ENCODE measurements around the gene SPESP1. TPM values are rescaled to one million over a fixed set of nuclear protein-coding genes. Genes with fewer than 3 reads are reported as not detected.
"Not testable (repeated sequence)": the region's sequence is repeated elsewhere in the genome, so short reads cannot be mapped to it uniquely, and the experiment has no call there.

SPESP1 gene
- total and polyA plus RNA-seq, 8 donors, result 1.8 to 6.5 (median 2.7) TPM

DNA sequence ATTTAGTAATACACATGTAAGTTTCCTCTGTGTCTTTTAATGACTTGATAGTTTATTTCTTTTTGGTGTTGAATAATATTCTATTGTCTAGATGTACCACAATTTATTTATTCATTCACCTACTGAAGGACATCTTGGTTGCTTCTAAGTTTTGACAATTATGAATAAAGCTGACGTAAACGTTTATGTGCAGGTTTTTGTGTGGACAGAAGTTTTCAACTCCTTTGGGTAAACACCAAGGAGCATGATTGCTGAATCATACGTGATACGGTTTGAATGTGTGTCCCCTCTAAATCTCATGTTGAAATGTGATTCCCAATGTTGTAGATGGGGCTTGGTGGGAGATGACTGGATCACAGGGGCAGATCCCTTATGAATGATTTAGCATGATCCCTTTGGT lies 21.5 kb downstream of the SPESP1 start:
- TF ChIP-seq, protein P1, sequence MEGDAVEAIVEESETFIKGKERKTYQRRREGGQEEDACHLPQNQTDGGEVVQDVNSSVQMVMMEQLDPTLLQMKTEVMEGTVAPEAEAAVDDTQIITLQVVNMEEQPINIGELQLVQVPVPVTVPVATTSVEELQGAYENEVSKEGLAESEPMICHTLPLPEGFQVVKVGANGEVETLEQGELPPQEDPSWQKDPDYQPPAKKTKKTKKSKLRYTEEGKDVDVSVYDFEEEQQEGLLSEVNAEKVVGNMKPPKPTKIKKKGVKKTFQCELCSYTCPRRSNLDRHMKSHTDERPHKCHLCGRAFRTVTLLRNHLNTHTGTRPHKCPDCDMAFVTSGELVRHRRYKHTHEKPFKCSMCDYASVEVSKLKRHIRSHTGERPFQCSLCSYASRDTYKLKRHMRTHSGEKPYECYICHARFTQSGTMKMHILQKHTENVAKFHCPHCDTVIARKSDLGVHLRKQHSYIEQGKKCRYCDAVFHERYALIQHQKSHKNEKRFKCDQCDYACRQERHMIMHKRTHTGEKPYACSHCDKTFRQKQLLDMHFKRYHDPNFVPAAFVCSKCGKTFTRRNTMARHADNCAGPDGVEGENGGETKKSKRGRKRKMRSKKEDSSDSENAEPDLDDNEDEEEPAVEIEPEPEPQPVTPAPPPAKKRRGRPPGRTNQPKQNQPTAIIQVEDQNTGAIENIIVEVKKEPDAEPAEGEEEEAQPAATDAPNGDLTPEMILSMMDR (IDR thresholded peaks at IDR 0.05), result no peak
- no peak overlapping the region for H3K27ac ChIP-seq
- H3K4me3 ChIP-seq, result no peak overlapping the region
- H3K9me3 ChIP-seq, result peaks cover 0 to 6% of the 10 kb centered on the region in 2 donors
- peaks cover 4 to 20% of the 10 kb centered on the region in 2 donors for H3K27me3 ChIP-seq
- H3K4me1 ChIP-seq, result no peaks in the 10 kb centered on the region
- no peaks in the 10 kb centered on the region for H3K36me3 ChIP-seq
- ATAC-seq (no peak), DNase-seq (no peak)
- intact Hi-C loops (cut with DNase I), result no loop called here

DNA sequence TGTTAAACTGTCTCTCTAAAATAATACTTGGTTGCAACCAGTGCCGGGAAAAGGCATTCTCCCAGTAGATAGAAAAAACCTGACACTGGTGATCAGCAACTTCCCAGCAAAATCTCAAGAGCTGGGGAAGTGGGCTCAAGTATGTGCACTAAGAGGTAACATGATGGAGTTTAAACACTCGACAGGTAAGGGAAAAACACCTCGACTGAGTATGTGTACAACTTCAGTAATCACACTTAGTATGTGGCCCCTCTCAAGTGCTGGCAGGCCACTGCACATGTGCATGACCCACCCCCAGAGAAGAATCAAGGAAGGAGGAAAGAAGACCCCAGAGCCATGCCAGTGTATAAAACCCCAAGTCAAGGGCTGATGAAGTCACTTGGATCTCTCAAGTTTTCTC lies 27.4 kb downstream of the SPESP1 start:
- intact Hi-C loops (cut with DNase I), result no loop called here

DNA sequence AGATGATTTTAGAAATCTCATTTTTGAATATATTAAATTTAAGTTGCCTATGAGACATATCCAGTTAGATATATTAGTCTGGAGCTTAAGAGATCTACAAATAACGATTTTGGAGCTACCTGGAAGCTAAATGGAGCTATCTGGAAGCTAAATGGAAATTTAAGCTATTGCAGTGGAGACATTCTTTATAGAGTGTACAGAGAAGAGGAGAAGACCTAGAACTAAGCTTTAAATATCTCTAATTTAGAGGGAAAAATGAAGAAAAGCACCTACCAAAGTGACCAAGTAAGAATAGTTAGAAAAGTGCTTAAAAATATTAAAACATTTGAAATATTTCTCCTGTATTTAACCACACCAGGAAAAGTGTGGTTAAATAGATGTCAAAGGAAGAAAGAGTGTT lies 28.3 kb downstream of the SPESP1 start:
- intact Hi-C loops (cut with DNase I), result no loop called here
- H3K4me1 ChIP-seq, result no peaks in the 10 kb centered on the region

More for the DNA sequence above, 27.4 kb downstream of the SPESP1 start:
- DNase-seq (peak in 3 of 4 donors; percentile 10 to 36 (median 30)), ATAC-seq (peak; percentile 91)
- no peaks in the 10 kb centered on the region for H3K9me3 ChIP-seq
- TF ChIP-seq, protein P1 (IDR thresholded peaks at IDR 0.05), result no peak
- H3K27ac ChIP-seq, result no peak overlapping the region
- H3K36me3 ChIP-seq, result no peaks in the 10 kb centered on the region
- H3K27me3 ChIP-seq, result peaks cover 4 to 32% of the 10 kb centered on the region in 2 donors
- no peaks in the 10 kb centered on the region for H3K4me1 ChIP-seq
- no peak overlapping the region for H3K4me3 ChIP-seq

DNA sequence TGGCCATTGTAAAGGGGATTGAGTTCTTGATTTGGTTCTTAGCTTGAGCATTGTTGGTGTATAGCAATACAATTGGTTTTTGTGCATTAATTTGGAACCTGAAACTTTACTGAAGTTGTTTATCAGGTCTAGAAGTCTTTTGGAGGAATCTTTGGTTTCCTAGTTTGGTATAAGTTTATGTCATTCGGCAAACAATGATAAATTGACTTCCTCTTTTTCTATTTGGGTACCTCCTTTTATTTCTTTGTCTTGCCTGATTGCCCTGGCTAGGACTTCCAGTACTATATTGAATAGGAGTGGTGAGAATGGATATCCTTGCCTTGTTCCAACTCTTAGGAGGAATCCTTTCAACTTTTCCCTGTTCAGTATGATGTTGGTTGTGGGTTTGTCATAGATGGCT lies 32.1 kb downstream of the SPESP1 start:
- ATAC-seq (no peak), DNase-seq (no peak)
- Histone ChIP-seq H3K4me1 (no peaks in the 10 kb centered on the region), H3K36me3 (no peaks in the 10 kb centered on the region), H3K27me3 (peaks cover 0 to 11% of the 10 kb centered on the region in 2 donors), H3K27ac (no peak overlapping the region), H3K9me3 (no peaks in the 10 kb centered on the region), H3K4me3 (no peak overlapping the region)
- intact Hi-C loops (cut with DNase I), result no loop called here
- TF ChIP-seq, protein P1 (IDR thresholded peaks at IDR 0.05), result no peak

More for the DNA sequence above, 28.3 kb downstream of the SPESP1 start:
- H3K27me3 ChIP-seq, result peaks cover 4 to 32% of the 10 kb centered on the region in 2 donors
- no peaks in the 10 kb centered on the region for H3K9me3 ChIP-seq
- TF ChIP-seq, protein P1 (IDR thresholded peaks at IDR 0.05), result no peak
- no peak for ATAC-seq
- DNase-seq, result no peak
- H3K36me3 ChIP-seq, result no peaks in the 10 kb centered on the region
- H3K27ac ChIP-seq, result no peak overlapping the region
- H3K4me3 ChIP-seq, result no peak overlapping the region

DNA sequence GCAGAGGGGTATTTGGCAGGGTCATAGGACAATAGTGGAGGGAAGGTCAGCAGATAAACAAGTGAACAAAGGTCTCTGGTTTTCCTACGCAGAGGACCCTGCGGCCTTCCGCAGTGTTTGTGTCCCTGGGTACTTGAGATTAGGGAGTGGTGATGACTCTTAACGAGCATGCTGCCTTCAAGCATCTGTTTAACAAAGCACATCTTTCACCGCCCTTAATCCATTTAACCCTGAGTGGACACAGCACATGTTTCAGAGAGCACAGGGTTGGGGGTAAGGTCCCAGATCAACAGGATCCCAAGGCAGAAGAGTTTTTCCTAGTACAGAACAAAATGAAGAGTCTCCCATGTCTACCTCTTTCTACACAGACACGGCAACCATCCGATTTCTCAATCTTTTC lies 33.4 kb downstream of the SPESP1 start:
- H3K9me3 ChIP-seq; H3K4me1 ChIP-seq; H3K36me3 ChIP-seq; intact Hi-C loops (cut with DNase I); H3K4me3 ChIP-seq; H3K27me3 ChIP-seq; H3K27ac ChIP-seq; ATAC-seq; DNase-seq: not testable (repeated sequence)

DNA sequence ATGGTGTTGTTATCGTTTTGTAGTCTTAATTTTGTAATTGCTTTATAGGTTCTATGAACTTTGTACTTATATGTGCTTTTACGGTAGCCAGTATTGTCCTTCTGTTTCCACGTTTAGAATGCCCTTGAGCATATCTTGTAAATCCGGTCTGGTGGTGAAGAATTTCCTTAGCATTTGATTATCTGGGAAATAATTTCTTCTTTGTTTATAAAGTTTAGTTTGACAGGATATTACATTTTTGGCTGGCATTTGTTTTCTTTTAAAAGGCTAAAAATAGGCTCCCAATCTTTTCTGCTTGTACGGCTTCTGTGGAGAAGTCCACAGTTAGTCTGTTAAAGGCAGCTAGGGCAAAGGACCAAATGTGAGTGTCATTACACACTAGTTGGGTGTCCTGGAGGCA lies 36.7 kb downstream of the SPESP1 start:
- DNase-seq (no peak), ATAC-seq (no peak)
- no peak overlapping the region for H3K27ac ChIP-seq
- TF ChIP-seq, protein P1 (IDR thresholded peaks at IDR 0.05), result no peak
- H3K4me1 ChIP-seq, result no peaks in the 10 kb centered on the region
- H3K36me3 ChIP-seq, result no peaks in the 10 kb centered on the region
- H3K4me3 ChIP-seq, result no peak overlapping the region
- H3K27me3 ChIP-seq, result no peaks in the 10 kb centered on the region
- intact Hi-C loops (cut with DNase I), result no loop called here
- H3K9me3 ChIP-seq, result peaks cover 0 to 23% of the 10 kb centered on the region in 2 donors

All from left lung (tissue), 10 donors.